ENCODE results near the gene IRS2. TPM values are rescaled to one million over a fixed set of nuclear protein-coding genes. Genes with fewer than 3 reads are reported as not detected.

IRS2 gene
- total and polyA plus RNA-seq, 4 donors, result 4.0 to 9.1 (median 6.7) TPM

- TF ChIP-seq EGR1 (IDR thresholded peaks at IDR 0.05; ENCODE audit: low read depth in 2 of 2) (no peak), FOXA2 (IDR thresholded peaks at IDR 0.05) (no peak), HNF4G (IDR thresholded peaks at IDR 0.05) (no peak), RAD21 (IDR thresholded peaks at IDR 0.05) (no peak)
- TF ChIP-seq, protein P1, sequence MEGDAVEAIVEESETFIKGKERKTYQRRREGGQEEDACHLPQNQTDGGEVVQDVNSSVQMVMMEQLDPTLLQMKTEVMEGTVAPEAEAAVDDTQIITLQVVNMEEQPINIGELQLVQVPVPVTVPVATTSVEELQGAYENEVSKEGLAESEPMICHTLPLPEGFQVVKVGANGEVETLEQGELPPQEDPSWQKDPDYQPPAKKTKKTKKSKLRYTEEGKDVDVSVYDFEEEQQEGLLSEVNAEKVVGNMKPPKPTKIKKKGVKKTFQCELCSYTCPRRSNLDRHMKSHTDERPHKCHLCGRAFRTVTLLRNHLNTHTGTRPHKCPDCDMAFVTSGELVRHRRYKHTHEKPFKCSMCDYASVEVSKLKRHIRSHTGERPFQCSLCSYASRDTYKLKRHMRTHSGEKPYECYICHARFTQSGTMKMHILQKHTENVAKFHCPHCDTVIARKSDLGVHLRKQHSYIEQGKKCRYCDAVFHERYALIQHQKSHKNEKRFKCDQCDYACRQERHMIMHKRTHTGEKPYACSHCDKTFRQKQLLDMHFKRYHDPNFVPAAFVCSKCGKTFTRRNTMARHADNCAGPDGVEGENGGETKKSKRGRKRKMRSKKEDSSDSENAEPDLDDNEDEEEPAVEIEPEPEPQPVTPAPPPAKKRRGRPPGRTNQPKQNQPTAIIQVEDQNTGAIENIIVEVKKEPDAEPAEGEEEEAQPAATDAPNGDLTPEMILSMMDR (IDR thresholded peaks at IDR 0.05; ENCODE audit: low read depth, low read length, missing input control), result no peak
- TF ChIP-seq, protein P2, sequence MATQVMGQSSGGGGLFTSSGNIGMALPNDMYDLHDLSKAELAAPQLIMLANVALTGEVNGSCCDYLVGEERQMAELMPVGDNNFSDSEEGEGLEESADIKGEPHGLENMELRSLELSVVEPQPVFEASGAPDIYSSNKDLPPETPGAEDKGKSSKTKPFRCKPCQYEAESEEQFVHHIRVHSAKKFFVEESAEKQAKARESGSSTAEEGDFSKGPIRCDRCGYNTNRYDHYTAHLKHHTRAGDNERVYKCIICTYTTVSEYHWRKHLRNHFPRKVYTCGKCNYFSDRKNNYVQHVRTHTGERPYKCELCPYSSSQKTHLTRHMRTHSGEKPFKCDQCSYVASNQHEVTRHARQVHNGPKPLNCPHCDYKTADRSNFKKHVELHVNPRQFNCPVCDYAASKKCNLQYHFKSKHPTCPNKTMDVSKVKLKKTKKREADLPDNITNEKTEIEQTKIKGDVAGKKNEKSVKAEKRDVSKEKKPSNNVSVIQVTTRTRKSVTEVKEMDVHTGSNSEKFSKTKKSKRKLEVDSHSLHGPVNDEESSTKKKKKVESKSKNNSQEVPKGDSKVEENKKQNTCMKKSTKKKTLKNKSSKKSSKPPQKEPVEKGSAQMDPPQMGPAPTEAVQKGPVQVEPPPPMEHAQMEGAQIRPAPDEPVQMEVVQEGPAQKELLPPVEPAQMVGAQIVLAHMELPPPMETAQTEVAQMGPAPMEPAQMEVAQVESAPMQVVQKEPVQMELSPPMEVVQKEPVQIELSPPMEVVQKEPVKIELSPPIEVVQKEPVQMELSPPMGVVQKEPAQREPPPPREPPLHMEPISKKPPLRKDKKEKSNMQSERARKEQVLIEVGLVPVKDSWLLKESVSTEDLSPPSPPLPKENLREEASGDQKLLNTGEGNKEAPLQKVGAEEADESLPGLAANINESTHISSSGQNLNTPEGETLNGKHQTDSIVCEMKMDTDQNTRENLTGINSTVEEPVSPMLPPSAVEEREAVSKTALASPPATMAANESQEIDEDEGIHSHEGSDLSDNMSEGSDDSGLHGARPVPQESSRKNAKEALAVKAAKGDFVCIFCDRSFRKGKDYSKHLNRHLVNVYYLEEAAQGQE (IDR thresholded peaks at IDR 0.05), result no peak
- TF ChIP-seq, protein P3, sequence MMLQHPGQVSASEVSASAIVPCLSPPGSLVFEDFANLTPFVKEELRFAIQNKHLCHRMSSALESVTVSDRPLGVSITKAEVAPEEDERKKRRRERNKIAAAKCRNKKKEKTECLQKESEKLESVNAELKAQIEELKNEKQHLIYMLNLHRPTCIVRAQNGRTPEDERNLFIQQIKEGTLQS (IDR thresholded peaks at IDR 0.05), result no peak
- TF ChIP-seq, protein P4, sequence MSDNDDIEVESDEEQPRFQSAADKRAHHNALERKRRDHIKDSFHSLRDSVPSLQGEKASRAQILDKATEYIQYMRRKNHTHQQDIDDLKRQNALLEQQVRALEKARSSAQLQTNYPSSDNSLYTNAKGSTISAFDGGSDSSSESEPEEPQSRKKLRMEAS (IDR thresholded peaks at IDR 0.05), result no peak
- Histone ChIP-seq H3K27me3 (ENCODE audit: control insufficient read depth in 4 of 4, insufficient read depth in 4 of 4, low read length in 3 of 4) (no peaks in the 10 kb centered on the region), H3K27ac (ENCODE audit: low read depth in 1 of 2, low read length in 2 of 2) (no peak overlapping the region), H3K4me3 (ENCODE audit: low read depth in 1 of 3, low read length in 3 of 3) (no peak overlapping the region), H3K4me1 (ENCODE audit: control insufficient read depth in 4 of 4, insufficient read depth in 4 of 4, low read length in 3 of 4) (no peaks in the 10 kb centered on the region), H3K9ac (ENCODE audit: low read depth in 1 of 2, low read length in 2 of 2) (no peak overlapping the region), H3K36me3 (ENCODE audit: control insufficient read depth in 4 of 4, insufficient read depth in 3 of 4, low read depth in 1 of 4, low read length in 3 of 4) (no peaks in the 10 kb centered on the region), H3K9me3 (ENCODE audit: control insufficient read depth in 4 of 4, low read length in 3 of 4) (no peaks in the 10 kb centered on the region)
- DNase-seq (ENCODE audit: low spot score), result no peak
- 87% methylated on average over 15 of the region's 15 CpGs for WGBS
Observed at GRCh38 chr13:109745702-109746101, 40.7 kb downstream of the IRS2 start.

GRCh38 chr13:109745060-109745459, 41.3 kb downstream of the IRS2 start:
- H3K4me1 ChIP-seq (ENCODE audit: control insufficient read depth in 4 of 4, insufficient read depth in 4 of 4, low read length in 3 of 4), result no peaks in the 10 kb centered on the region
- no peak overlapping the region for H3K4me3 ChIP-seq (ENCODE audit: low read depth in 1 of 3, low read length in 3 of 3)
- no peak for TF ChIP-seq SP1 (IDR thresholded peaks at IDR 0.05)
- TF ChIP-seq, protein P1 (IDR thresholded peaks at IDR 0.05; ENCODE audit: low read depth, low read length, missing input control), result no peak
- no peak for TF ChIP-seq EGR1 (IDR thresholded peaks at IDR 0.05; ENCODE audit: low read depth in 2 of 2)
- TF ChIP-seq FOXA2 (IDR thresholded peaks at IDR 0.05), result no peak
- TF ChIP-seq GABPA (IDR thresholded peaks at IDR 0.05 in 1 of 2, conservative IDR thresholded peaks at IDR 0.05 in 1 of 2), result no peak
- TF ChIP-seq, protein P3 (IDR thresholded peaks at IDR 0.05), result no peak
- no peak for TF ChIP-seq JUND (IDR thresholded peaks at IDR 0.05)
- no peak for TF ChIP-seq YY1 (IDR thresholded peaks at IDR 0.05)
- TF ChIP-seq NR2F2 (IDR thresholded peaks at IDR 0.05), result no peak
- H3K9ac ChIP-seq (ENCODE audit: low read depth in 1 of 2, low read length in 2 of 2), result no peak overlapping the region
- no peaks in the 10 kb centered on the region for H3K36me3 ChIP-seq (ENCODE audit: control insufficient read depth in 4 of 4, insufficient read depth in 3 of 4, low read depth in 1 of 4, low read length in 3 of 4)
- H3K9me3 ChIP-seq (ENCODE audit: control insufficient read depth in 4 of 4, low read length in 3 of 4), result no peaks in the 10 kb centered on the region
- DNase-seq (ENCODE audit: low spot score), result no peak
- no peak overlapping the region for H3K27ac ChIP-seq (ENCODE audit: low read depth in 1 of 2, low read length in 2 of 2)
- 92% methylated on average over 19 of the region's 19 CpGs for WGBS
- H3K27me3 ChIP-seq (ENCODE audit: control insufficient read depth in 4 of 4, insufficient read depth in 4 of 4, low read length in 3 of 4), result no peaks in the 10 kb centered on the region
